Tibial artery (tissue), 4 donors: Measurements from ENCODE around the gene KIF26B.

Experiments used
- DNase-seq, 2 donors: peaks; one replicate each; pipeline ENCODE4 v3.0.0-alpha.2; 2019
- H3K27ac ChIP-seq, 2 donors: fragments of 200-600 bp; sonication (generic) in 1 of 2; 1 replicate in 1 of 2; 2 replicates in 1 of 2; pipeline ENCODE4 v1.5.1; 2018 to 2019; ENCODE audit warnings: mild to moderate bottlenecking in 1 of 2
- H3K27me3 ChIP-seq, 2 donors: fragments of 200-600 bp; sonication (generic) in 1 of 2; one replicate each; pipeline versions ENCODE4 v1.5.1 to v1.6.0; 2016 to 2019
- H3K36me3 ChIP-seq, 3 donors: fragments of 200-600 bp; sonication (generic) in 2 of 3; one replicate each; pipeline ENCODE4 v1.5.1; 2016 to 2019; ENCODE audit warnings: mild to moderate bottlenecking in 2 of 3
- H3K4me1 ChIP-seq, 4 donors: fragments of 200-600 bp; sonication (generic) in 2 of 4; 1 replicate in 3 of 4; 2 replicates in 1 of 4; pipeline ENCODE4 v1.5.1; 2016 to 2019
- H3K4me3 ChIP-seq, 2 donors: fragments of 200-600 bp; sonication (generic) in 1 of 2; 1 replicate in 1 of 2; 2 replicates in 1 of 2; pipeline ENCODE4 v1.5.1; 2018 to 2019; ENCODE audit warnings: mild to moderate bottlenecking in 2 of 2
- H3K9me3 ChIP-seq, 3 donors: fragments of 200-600 bp; sonication (generic) in 1 of 3; one replicate each; pipeline ENCODE4 v1.5.1; 2016 to 2019
- intact Hi-C: fragments of 100-400 bp; cut with DNase I; formaldehyde crosslinking; loops from one replicate; pipeline ENCODE4 v1.15.0; 2023; ENCODE audit warnings: low total_unique reads
- TF ChIP-seq, protein P1 (sequence below), 2 experiments: fragments of 200-600 bp in 1 of 2; fragments of 450-650 bp in 1 of 2; IDR thresholded peaks; one replicate each; pipeline ENCODE4 v1.5.1; 2017 to 2019; ENCODE audit warnings: antibody characterized with exemption in 2 of 2, mild to moderate bottlenecking in 1 of 2, moderate library complexity in 1 of 2

The KIF26B gene

GRCh38 chr1:245290836-245291235 lies 136.1 kb downstream of the KIF26B start:
- DNase-seq = no peak
- Histone ChIP-seq H3K27ac (no peak overlapping the region), H3K9me3 (no peaks in the 10 kb centered on the region), H3K4me3 (no peak overlapping the region), H3K27me3 (no peaks in the 10 kb centered on the region), H3K4me1 (no peaks in the 10 kb centered on the region), H3K36me3 (no peaks in the 10 kb centered on the region)
- intact Hi-C loops = no loop called here
- TF ChIP-seq, protein P1, sequence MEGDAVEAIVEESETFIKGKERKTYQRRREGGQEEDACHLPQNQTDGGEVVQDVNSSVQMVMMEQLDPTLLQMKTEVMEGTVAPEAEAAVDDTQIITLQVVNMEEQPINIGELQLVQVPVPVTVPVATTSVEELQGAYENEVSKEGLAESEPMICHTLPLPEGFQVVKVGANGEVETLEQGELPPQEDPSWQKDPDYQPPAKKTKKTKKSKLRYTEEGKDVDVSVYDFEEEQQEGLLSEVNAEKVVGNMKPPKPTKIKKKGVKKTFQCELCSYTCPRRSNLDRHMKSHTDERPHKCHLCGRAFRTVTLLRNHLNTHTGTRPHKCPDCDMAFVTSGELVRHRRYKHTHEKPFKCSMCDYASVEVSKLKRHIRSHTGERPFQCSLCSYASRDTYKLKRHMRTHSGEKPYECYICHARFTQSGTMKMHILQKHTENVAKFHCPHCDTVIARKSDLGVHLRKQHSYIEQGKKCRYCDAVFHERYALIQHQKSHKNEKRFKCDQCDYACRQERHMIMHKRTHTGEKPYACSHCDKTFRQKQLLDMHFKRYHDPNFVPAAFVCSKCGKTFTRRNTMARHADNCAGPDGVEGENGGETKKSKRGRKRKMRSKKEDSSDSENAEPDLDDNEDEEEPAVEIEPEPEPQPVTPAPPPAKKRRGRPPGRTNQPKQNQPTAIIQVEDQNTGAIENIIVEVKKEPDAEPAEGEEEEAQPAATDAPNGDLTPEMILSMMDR (IDR thresholded peaks at IDR 0.05) = no peak

- Histone ChIP-seq H3K4me1 (no peaks in the 10 kb centered on the region), H3K36me3 (no peaks in the 10 kb centered on the region)
These were observed 136.6 kb downstream of the KIF26B start for GRCh38 chr1:245291351-245291750.

GRCh38 chr1:245292141-245292540 lies 137.4 kb downstream of the KIF26B start:
- TF ChIP-seq, protein P1 (IDR thresholded peaks at IDR 0.05) = no peak
- Histone ChIP-seq H3K27ac (no peak overlapping the region), H3K4me1 (no peaks in the 10 kb centered on the region), H3K4me3 (no peak overlapping the region), H3K36me3 (no peaks in the 10 kb centered on the region), H3K9me3 (no peaks in the 10 kb centered on the region), H3K27me3 (no peaks in the 10 kb centered on the region)
- DNase-seq = no peak
- intact Hi-C loops = no loop called here

More at GRCh38 chr1:245291351-245291750, 136.6 kb downstream of the KIF26B start:
- Histone ChIP-seq H3K27me3 (no peaks in the 10 kb centered on the region), H3K9me3 (no peaks in the 10 kb centered on the region), H3K4me3 (no peak overlapping the region), H3K27ac (no peak overlapping the region)
- intact Hi-C loops = no loop called here
- TF ChIP-seq, protein P1 (IDR thresholded peaks at IDR 0.05) = no peak
- no peak for DNase-seq

DNA sequence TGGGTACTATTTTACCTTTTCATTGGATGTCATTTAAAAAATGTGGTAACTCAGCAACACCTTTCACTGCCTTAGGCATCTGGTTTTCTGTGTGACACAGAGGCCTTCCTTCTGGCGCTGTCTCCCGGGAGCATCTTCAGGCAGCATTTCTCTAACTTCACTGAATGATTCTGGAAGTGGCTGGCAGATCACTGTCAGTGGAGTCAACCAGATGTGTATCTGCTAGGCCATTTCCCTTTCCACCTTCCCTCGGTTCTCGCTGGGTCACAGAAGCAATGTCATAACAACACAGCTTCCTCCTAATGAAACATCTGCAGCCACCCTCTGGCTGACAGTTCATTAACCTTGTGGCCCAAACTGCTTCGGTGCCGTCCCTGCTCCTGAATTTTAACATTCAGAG lies 137.8 kb downstream of the KIF26B start:
- TF ChIP-seq, protein P1 (IDR thresholded peaks at IDR 0.05) = no peak
- no peak for DNase-seq
- no peak overlapping the region for H3K27ac ChIP-seq
- intact Hi-C loops = no loop called here
- H3K4me3 ChIP-seq = no peak overlapping the region
- H3K27me3 ChIP-seq = no peaks in the 10 kb centered on the region
- no peaks in the 10 kb centered on the region for H3K36me3 ChIP-seq
- no peaks in the 10 kb centered on the region for H3K9me3 ChIP-seq
- H3K4me1 ChIP-seq = no peaks in the 10 kb centered on the region

DNA sequence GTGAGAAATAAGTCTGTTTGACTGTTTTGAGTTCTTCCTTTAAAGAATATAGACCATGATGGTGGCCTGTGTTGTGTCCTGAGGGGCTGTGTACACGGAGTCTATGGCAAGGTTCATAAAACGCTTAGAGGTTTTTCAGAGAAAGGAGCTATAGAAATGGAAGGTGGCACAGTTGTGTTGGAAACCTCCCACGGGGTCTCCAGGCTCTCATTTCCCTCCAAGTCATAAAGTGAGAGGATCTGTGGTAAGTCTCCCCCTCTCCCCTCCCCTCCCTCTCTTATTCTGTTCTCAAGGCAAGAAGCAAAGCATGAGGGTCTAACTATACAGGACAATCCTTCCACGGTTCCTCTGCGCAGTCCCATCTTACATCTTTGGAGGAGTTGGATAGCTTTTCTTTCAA lies 139.2 kb downstream of the KIF26B start:
- Histone ChIP-seq H3K9me3 (no peaks in the 10 kb centered on the region), H3K36me3 (no peaks in the 10 kb centered on the region), H3K27ac (no peak overlapping the region), H3K4me1 (no peaks in the 10 kb centered on the region), H3K27me3 (no peaks in the 10 kb centered on the region), H3K4me3 (no peak overlapping the region)
- no peak for DNase-seq
- intact Hi-C loops = no loop called here
- TF ChIP-seq, protein P1 (IDR thresholded peaks at IDR 0.05) = no peak

DNA sequence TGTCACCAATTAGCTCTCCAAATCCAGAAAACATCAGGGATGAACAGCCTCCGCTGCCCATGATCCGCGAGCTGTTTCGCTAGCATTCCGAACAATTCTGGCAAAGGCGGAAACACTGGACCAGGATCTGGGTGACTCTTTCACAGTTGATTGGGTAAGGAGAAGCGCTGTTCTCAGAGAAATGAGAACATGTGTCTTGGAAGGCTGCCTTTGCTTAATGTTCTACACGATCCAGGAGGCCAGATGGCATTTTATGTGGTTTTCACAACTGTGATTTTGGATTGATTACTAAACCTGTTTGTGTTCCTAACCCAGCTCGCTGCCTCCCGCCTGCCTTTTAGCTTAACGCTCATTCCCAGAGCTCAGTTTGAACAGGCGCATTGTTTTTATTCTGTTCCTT lies 144.0 kb downstream of the KIF26B start:
- Histone ChIP-seq H3K9me3 (no peaks in the 10 kb centered on the region), H3K4me1 (no peaks in the 10 kb centered on the region), H3K27ac (no peak overlapping the region), H3K36me3 (no peaks in the 10 kb centered on the region), H3K27me3 (no peaks in the 10 kb centered on the region), H3K4me3 (no peak overlapping the region)
- no peak for DNase-seq
- intact Hi-C loops = no loop called here
- TF ChIP-seq, protein P1 (IDR thresholded peaks at IDR 0.05) = no peak
